ENCODE results near the gene MVP. TPM values are rescaled to one million over a fixed set of nuclear protein-coding genes. Genes with fewer than 3 reads are reported as not detected.

MVP gene
- total RNA-seq, 1 donor, result 273 TPM

DNA sequence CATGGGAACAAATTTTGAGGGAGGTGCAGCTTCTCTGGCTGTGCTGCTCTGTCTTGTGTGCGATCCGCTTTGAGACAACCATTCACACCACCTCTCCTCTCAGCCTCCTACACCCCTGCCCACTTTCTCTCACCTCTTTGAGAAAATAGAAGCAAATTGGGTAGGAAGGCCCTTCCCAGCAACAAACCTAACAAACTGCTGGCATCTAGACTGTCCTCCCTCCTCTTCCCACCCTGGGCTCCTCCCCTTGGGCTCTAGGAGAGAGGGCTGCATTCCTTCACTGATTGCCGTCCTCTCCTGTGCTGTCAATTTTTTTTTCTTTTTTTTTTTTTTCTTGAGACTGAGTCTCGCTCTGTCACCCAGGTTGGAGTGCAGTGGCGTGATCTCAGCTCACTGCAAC lies 29.2 kb downstream of the MVP start:
- no peak overlapping the region for H3K4me3 ChIP-seq (ENCODE audit: insufficient read depth, low read length)
- H4K20me1 ChIP-seq (ENCODE audit: insufficient read depth, low read length), result peaks cover 12% of the 10 kb centered on the region
- no peak overlapping the region for H3K4me2 ChIP-seq (ENCODE audit: insufficient read depth, low read length)
- H3K79me2 ChIP-seq (ENCODE audit: insufficient read depth, low read length), result no peaks in the 10 kb centered on the region
- H3K9me3 ChIP-seq (ENCODE audit: low read depth, low read length), result no peaks in the 10 kb centered on the region
- H3K4me1 ChIP-seq (ENCODE audit: insufficient read depth, low read length), result no peaks in the 10 kb centered on the region
- H3K36me3 ChIP-seq (ENCODE audit: insufficient read depth, low read length), result peaks cover 41% of the 10 kb centered on the region
- H3K27me3 ChIP-seq (ENCODE audit: insufficient read depth, low read length), result no peaks in the 10 kb centered on the region
- H3K27ac ChIP-seq (ENCODE audit: low read depth, low read length), result no peak overlapping the region
- TF ChIP-seq, protein P1, sequence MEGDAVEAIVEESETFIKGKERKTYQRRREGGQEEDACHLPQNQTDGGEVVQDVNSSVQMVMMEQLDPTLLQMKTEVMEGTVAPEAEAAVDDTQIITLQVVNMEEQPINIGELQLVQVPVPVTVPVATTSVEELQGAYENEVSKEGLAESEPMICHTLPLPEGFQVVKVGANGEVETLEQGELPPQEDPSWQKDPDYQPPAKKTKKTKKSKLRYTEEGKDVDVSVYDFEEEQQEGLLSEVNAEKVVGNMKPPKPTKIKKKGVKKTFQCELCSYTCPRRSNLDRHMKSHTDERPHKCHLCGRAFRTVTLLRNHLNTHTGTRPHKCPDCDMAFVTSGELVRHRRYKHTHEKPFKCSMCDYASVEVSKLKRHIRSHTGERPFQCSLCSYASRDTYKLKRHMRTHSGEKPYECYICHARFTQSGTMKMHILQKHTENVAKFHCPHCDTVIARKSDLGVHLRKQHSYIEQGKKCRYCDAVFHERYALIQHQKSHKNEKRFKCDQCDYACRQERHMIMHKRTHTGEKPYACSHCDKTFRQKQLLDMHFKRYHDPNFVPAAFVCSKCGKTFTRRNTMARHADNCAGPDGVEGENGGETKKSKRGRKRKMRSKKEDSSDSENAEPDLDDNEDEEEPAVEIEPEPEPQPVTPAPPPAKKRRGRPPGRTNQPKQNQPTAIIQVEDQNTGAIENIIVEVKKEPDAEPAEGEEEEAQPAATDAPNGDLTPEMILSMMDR (IDR thresholded peaks at IDR 0.05; ENCODE audit: extremely low read depth, low read depth, low read length), result no peak
- DNase-seq (ENCODE audit: insufficient read length, low spot score, missing footprints), result peak; percentile 6
- no peak overlapping the region for H2AFZ ChIP-seq (ENCODE audit: low read length)

DNA sequence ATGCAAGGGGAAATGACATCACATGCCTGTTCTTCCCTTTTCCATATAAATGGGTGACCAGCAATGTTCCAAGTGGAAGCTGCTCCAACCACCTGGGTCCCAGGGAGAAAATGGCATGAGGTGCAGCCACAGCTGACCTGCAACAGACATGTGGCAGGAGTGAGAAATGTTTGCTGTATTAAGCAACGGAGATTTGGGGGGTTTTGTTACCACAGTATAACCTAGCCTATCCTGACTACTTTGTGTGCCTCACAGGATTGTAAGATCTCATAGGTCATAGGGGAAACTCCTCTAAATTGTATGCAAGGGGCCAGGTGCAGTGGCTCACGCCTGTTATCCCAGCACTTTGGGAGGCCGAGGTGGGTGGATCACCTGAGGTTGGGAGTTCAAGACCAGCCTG lies 30.7 kb downstream of the MVP start:
- Histone ChIP-seq H3K4me2 (ENCODE audit: insufficient read depth, low read length) (no peak overlapping the region), H3K4me1 (ENCODE audit: insufficient read depth, low read length) (no peaks in the 10 kb centered on the region), H2AFZ (ENCODE audit: low read length) (no peak overlapping the region), H3K27me3 (ENCODE audit: insufficient read depth, low read length) (no peaks in the 10 kb centered on the region), H3K4me3 (ENCODE audit: insufficient read depth, low read length) (no peak overlapping the region), H4K20me1 (ENCODE audit: insufficient read depth, low read length) (peaks cover 2% of the 10 kb centered on the region), H3K27ac (ENCODE audit: low read depth, low read length) (no peak overlapping the region), H3K79me2 (ENCODE audit: insufficient read depth, low read length) (no peaks in the 10 kb centered on the region), H3K9me3 (ENCODE audit: low read depth, low read length) (no peaks in the 10 kb centered on the region), H3K36me3 (ENCODE audit: insufficient read depth, low read length) (peaks cover 26% of the 10 kb centered on the region)
- DNase-seq (ENCODE audit: insufficient read length, low spot score, missing footprints), result peak; percentile 48
- TF ChIP-seq, protein P1 (IDR thresholded peaks at IDR 0.05; ENCODE audit: extremely low read depth, low read depth, low read length), result no peak

DNA sequence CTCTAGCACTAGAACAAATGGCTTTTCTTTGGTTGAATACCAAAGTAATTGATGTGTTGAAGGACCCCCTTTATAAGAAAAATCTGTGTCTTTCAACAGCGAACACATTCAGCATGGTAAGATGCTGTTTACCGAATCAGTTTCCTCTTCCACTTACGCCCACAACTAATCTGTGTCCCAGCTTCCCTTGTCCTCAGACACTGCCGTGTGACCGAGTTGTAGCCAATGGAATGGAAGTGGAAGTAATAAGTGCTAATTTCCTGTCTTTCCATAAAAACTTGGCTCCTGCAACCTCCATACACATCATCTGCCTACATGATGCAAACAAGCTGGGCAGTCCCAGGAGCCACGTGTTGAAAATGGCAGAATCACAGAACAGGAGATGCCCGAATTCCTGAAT lies 32.4 kb downstream of the MVP start:
- Histone ChIP-seq H3K4me2 (ENCODE audit: insufficient read depth, low read length) (no peak overlapping the region), H3K9me3 (ENCODE audit: low read depth, low read length) (no peaks in the 10 kb centered on the region), H3K36me3 (ENCODE audit: insufficient read depth, low read length) (peaks cover 13% of the 10 kb centered on the region), H3K27ac (ENCODE audit: low read depth, low read length) (no peak overlapping the region), H3K79me2 (ENCODE audit: insufficient read depth, low read length) (no peaks in the 10 kb centered on the region), H3K4me1 (ENCODE audit: insufficient read depth, low read length) (peaks cover 12% of the 10 kb centered on the region), H3K27me3 (ENCODE audit: insufficient read depth, low read length) (no peaks in the 10 kb centered on the region), H3K4me3 (ENCODE audit: insufficient read depth, low read length) (no peak overlapping the region), H4K20me1 (ENCODE audit: insufficient read depth, low read length) (peaks cover 2% of the 10 kb centered on the region), H2AFZ (ENCODE audit: low read length) (no peak overlapping the region)
- DNase-seq (ENCODE audit: insufficient read length, low spot score, missing footprints), result peak; percentile 54
- TF ChIP-seq, protein P1 (IDR thresholded peaks at IDR 0.05; ENCODE audit: extremely low read depth, low read depth, low read length), result no peak

DNA sequence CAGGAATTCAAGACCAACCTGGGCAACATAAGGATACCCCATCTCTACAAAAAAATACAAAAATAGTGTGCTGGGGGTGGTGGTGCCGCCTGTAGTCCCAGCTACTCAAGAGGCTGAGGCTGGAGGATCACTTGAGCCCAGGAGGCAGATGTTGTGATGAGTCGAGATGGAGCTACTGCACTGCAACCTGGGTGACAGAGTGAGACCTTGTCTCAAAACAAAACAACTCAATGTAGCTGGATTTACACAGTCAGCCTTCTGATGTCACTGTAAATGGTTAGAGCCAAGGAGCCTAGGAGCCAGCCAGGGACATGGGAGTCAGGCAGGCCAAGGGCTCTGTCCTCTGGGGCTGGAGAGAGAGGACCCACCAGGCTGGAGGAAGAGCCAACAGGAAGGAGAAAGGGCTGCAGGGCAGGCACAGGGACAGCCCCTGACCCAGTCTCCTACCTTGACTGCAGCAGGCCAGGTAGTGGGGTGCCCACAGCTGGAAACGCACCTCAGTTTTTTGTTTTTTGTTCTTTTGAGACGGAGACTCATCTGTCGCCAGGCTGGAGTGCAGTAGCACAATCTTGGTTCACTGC lies 34.3 kb downstream of the MVP start:
- no peaks in the 10 kb centered on the region for H3K79me2 ChIP-seq (ENCODE audit: insufficient read depth, low read length)
- H4K20me1 ChIP-seq (ENCODE audit: insufficient read depth, low read length), result no peaks in the 10 kb centered on the region
- H3K9me3 ChIP-seq (ENCODE audit: low read depth, low read length), result no peaks in the 10 kb centered on the region
- no peak overlapping the region for H2AFZ ChIP-seq (ENCODE audit: low read length)
- peaks cover 20% of the 10 kb centered on the region for H3K4me1 ChIP-seq (ENCODE audit: insufficient read depth, low read length)
- H3K4me3 ChIP-seq (ENCODE audit: insufficient read depth, low read length), result no peak overlapping the region
- peaks cover 7% of the 10 kb centered on the region for H3K36me3 ChIP-seq (ENCODE audit: insufficient read depth, low read length)
- peak; percentile 47 for DNase-seq (ENCODE audit: insufficient read length, low spot score, missing footprints)
- no peak overlapping the region for H3K27ac ChIP-seq (ENCODE audit: low read depth, low read length)
- TF ChIP-seq, protein P1 (IDR thresholded peaks at IDR 0.05; ENCODE audit: extremely low read depth, low read depth, low read length), result no peak
- H3K27me3 ChIP-seq (ENCODE audit: insufficient read depth, low read length), result no peaks in the 10 kb centered on the region
- H3K4me2 ChIP-seq (ENCODE audit: insufficient read depth, low read length), result no peak overlapping the region
